ENCODE results near the gene TNK2. TPM values are rescaled to one million over a fixed set of nuclear protein-coding genes. Genes with fewer than 3 reads are reported as not detected.
"Not testable (repeated sequence)": the region's sequence is repeated elsewhere in the genome, so short reads cannot be mapped to it uniquely, and the experiment has no call there.

The TNK2 gene
- total RNA-seq, 1 donor from 2014 or later: 10.1 TPM

DNA sequence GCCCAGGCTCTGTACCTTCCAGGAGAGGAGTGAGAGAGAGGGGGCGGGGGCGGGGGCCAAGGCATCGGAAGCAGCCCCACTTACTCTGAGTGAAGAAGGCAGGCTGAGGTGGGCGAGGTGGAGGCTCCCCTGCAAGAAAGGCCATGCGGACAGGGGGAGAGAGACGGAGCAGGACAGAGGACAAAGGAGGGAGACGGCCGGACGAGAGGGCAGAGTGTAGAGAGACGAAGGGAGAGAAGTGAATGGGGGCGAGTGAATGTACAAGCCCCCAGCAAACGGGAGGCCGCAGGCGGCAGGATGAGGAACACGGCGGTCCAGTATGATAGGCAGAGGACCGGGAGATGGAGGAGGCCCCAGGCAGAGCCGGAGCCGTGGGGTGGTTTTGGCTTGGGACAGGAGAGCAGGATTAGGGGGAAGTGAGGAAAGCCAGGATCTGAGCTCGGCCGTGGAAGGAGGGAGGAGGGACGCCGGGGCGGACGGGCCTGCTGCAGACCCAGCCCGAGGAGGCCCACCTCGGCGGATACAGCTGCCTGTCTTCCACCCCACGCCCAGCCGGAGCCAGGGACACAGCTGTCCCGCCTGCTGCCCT is 38.8 kb downstream of the TNK2 start:
- no peak for DNase-seq

DNA sequence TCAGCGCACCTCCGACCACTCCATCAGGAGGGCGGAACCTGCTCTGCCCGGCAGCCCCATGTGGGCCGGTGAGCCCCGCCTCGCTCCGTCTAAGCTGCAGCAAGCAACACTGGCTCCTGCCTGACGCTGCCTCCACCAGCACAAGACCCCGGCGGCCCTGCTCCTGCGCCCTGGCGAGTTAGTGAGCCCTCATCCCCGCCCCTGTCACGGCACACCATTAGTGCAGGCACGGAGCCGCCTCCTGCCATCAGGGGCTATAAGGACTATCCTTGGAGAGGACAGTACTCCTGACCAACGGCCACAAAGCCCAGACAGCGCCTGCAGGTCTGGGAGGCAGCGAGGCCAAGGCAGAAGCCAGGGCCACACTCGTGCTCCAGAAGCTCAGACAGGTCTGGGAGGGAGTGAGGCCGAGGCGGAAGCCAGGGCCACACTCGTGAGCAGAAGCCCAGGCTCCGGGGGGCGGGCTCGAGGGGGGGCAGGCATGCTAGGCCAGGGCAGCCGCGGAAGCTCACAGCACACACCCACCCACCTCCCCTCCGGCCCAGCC is 39.4 kb downstream of the TNK2 start:
- DNase-seq: no peak

DNA sequence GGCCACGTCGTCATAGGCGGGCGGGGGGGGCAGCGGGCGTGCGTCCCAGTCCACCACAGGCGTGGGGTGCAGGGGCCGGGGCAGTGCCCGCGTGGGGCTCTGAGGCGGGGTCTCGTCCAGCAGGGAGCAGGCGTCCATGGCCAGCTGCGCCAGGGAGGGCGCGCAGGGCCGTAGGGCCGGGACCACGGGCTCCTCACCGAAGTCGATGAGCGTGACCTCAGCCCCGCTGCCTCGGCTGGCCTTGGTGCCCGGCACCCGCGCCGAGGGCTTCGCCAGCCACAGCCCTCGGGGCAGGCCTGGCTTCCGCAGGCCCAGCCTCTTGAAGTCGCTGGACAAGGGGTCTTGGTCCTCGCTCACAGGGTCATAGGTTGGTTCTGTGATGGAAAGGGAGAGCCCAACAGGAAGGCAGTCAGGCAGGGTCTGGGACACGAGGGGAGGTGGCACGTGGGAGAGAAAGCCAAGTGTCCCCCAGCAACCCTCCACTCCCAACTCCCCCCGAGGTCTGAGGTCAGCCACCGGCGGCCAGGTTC is 40.0 kb downstream of the TNK2 start:
- no peak for DNase-seq

DNA sequence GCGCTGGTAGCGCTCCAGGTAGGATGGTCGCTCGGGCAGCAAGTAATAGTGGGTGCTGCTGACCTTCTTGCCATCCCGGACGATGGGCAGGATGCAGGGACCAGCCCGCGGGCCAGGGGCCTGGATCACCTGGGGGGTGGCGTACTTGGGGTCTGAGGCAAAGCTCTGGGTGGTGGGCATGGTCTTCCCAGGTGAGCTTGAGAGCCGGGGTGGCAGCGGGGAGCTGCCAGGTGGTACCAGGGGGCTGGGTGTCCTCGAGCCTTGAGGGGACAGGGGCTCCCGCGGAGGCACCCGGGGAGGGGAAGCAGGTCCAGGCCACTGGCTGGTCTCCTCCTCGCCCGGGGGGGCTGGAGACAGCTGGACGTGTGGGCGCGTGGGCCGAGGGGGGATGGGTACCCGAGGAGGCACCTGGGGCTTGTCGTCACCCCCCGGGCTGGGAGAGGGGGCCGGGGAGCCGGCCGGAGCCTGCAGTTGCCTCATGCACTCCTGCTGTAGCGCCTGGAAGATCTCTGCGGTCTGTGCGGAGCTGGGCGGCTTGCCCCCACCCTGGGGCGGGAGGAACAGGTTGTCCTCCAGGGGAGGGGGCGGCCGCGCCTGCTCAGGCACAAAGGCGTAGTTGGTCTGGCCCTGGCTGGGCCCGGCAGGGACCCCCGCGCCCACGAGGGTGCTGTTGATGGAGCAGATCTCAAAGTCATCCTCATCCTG is 40.6 kb downstream of the TNK2 start:
- no peak for DNase-seq

DNA sequence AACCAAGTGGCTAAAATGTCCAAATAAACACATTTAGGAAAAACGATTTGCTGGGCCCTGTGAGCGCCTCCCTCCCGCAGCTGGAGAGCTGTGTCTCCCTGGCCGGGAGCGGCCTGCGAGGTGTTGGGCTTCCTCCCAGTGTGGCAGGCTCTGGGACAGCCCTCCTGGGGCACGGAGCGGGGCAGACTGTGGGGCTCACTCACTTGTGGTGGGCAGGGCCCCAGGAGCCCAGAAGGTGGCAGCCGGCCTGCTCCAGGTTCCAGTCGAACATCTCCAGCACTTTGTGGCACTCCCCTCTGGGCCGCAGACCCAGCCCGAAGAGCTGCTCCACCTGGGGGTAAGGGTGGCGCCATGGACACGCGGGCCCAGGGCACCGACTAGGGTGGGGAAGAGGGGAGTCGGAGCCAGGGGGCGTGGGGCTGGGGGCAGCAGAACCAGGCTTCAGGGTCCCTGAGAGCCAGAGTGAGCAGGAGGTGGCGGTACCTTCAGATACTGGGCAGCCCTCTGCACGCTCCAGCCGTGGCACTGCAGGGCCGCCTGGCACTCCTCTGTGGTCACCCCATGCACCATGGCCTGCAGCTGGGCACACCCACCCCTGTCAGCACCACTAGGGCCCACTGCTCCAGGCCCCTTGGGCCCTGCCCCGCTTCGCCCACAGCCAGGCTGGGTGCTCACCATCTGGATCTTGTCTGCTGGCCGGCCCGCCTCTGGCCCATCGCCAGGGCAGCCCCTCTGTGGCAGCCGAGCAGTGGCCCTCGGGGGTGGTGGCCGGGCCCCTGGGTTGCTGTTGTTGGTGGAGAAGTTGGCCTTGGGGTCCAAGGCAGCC is 41.5 kb downstream of the TNK2 start:
- DNase-seq: no peak

DNA sequence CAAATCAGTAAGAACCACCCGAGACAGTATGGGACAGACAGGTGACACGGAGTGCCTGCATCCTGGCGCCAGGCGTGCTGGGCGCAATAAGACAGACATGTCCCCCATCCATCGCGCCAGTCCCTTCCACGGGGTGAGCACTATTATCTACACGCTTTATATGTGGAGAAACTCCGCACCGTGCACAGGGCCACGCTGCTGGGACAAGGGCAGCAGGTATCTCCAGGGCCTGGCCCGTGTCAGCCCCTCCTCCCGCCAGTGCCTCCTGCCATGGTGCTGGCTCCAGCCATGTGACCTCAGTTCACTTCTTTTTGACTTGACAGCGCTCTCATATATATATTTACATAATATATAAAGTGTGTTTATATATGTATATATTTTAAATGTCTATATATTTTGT is 42.6 kb downstream of the TNK2 start:
- DNase-seq: no peak

DNA sequence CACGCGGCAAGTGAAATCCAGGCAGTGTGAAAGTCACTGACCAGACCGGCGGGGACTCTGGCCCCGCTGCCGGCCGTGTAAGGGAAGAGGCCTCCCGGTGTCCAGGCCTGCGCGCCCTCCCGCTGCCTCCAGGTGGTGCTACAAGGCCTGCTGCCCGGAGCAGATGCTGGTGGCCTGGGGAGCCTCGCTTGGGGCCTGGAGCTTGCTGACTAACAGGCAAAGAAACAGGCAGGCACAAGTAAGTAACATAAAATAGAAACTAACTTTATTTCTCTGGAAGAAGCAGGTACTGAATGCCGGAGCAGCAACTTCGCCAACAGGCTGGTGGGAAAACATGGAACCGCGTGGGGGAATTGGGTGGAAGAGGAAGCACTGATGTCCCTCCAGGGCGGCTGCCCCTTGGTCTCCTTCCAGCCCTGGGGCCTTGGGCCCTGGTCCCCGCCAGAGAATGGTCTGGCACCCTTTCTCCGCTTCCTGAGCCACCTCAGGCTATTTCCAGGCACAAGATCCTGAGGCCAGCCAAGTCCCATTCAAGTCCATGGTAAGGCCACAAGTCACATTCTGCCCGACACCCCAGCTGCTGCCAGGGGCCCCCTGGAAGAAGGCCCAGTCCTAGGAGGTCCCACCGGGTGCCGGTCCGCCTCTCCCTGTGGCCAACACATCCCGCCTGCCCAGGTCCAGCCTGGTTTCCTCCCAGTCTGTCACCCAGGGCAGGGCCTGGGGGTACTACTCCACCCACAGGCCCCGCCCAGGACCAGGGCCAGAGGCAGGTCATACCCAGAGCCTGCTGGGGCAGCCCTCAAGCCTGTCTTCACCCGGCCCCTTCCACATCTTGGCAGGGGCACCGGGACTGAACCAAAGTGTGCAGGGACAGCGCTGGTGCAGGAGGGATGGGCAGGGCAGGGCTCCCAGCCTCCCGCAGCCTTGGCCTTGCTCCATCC is 45.0 kb downstream of the TNK2 start:
- peak; percentile 82 for DNase-seq

DNA sequence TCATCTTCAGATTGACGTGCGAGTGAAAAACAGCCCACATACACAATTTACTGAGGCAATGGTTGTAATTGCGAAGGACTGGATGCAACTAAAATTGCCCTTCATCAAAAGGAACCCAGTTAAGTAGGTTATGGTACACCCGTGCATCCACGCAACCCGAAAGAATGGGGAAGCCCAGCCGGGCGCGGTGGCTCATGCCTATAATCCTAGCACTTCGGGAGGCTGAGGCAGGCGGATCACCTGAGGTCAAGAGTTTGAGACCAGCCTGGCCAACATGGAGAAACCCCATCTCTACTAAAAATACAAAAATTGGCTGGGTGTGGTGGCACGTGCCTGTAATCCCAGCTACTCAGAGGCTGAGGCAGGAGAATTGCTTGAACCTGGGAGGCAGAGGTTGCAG is 46.0 kb downstream of the TNK2 start:
- not testable (repeated sequence) for DNase-seq

DNA sequence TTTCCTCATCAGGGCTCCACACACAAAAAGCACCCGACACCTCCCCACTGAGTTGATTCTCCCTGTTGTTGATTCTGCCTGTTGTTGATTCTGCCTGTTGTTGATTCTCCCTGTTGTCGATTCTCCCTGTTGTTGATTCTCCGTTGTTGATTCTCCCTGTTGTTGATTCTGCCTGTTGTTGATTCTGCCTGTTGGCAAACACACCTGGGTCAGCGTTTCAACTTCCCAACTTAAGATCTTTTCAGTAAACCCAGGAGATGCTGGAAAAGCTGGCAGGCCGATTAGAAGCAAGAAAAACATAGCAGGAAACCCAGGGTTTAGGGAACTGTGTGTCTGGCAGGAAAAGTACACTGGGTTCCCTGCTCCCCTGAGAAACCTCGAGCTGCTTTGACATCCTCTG is 47.9 kb downstream of the TNK2 start:
- no peak for DNase-seq

DNA sequence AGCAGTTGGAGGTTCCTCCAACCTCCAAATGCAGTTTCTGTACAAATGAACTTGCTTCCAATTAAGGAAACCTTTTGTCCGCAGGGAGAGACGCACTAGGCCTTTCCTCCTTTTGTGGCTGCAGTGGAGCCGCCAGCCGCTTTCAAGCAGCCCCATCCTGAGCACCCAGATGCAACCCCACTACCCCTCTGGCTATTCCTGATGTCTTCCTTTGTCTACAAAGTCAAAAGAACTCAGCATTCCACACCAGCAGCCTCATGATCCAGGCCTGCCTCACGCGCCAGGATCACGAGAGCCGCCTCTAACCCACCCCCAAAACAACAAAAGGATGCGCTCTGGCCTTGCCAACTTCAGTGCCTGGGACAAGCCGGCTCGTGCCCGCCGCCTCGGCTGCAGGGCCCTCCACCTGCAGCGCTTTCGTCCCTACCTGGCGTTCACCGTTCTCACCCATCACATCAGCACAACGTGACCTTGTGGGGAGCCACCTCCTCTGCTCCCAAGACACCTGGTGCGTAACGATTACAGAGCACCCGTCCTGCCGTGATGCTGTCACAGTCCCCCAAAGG is 48.4 kb downstream of the TNK2 start:
- DNase-seq: no peak

DNA sequence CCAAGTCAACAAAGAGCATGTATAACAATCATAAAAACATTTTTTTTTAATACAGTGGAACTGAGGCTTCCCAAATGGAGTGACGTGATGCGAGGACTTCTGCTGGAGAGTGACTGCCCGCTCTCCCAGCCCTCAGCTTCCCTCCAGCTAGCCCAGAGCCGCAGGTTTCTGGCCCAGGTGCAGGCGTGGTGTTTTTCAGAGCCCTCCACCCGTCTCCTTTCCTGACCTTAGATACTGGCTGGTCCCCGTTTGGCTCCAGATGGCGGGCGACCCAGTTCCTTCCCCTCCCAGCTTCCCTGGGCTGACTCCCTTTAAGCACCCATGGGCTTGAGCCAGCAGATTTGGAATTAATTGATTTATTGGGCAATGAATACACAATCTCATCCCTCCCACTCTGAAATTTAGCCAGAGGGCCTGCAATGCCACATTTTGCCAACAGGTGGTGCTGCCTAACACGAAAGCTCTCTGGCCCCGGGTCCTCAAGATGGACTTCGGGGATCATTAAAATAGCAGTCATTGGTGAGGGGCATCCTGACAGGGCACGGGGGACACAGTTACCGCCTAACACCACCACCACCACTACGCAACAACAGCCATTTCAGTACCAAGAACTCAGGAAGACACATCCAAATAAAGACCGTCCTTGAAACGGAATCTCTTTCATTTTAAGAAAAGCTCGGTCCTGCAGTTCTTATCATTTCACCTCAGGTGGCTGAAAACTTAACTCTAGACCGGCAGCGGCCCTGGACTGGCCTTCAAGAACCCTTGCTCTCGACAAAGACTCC is 49.1 kb downstream of the TNK2 start:
- DNase-seq: peak; percentile 35

DNA sequence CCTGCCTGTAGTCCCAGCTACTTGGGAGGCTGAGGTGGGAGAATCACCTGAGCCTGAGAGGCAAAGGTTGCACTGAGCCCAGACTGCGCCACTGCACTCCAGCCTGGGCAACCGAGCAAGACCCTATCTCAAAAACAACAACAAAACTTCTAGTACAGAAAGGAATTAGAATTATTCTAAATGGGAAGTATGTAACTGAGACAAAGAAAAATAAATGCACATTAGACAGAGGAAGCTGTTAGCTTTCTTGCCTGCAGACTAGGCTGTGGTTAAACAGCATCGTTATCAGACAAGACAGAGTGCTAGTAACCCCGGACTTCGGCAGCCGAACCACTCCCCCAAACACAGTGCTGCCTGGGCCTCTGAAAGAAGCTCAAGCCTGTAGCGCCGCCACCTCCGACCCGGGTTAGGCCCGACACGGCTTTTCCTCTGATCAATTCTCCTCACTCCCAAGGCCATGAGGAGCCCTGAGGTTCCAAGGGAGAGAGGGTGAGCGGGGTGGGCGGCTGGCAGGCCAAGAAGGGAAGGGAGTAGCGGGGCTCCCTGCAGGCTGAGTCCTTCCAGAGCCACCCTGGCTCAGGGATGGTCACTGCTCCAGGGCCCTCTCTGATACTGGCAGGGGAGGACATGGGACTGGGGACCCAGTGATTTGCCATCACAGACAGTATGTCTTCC is 51.8 kb downstream of the TNK2 start:
- no peak for DNase-seq

DNA sequence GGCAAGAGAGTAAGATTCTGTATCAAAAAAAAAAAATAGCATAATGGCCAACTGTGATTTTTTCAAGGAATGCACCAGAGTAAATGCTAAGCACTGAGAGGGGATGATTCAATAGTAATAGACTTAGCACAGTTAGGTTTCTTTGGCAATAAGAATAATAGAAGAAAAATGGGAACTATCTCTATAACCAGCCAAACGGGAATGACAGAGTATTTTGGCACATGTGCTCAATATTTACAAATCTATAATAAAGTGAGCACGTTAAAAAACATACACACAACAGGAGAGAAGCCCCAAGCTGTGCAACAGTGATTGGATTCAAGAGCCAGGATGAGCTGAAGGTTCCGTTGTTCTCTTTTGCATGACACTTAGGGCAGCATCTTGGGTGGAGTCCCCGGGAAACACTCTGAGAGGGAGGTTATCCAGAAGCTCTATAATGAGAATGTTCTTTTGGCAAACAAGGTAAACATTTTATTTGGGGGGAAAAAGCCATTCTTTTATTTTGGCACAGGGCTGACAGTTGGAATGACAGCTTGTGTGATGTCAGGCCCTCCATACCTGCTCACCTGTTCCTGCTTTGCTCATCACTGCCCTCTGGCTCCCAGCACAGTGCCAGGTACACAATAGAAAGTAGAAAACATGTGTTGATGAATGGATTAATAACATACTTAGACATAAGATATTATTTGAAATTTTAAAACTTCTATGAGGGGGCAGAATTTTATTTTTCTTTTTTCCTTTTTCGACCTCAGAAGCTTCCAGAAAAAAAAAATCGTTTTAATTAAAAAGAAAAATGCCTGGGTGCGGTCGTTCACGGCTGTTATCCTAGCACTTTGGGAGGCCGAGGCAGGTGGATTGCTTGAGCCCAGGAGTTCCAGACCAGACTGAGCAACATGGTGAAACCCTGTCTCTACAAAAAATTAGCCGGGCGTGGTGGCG is 52.6 kb downstream of the TNK2 start:
- no peak for DNase-seq

DNA sequence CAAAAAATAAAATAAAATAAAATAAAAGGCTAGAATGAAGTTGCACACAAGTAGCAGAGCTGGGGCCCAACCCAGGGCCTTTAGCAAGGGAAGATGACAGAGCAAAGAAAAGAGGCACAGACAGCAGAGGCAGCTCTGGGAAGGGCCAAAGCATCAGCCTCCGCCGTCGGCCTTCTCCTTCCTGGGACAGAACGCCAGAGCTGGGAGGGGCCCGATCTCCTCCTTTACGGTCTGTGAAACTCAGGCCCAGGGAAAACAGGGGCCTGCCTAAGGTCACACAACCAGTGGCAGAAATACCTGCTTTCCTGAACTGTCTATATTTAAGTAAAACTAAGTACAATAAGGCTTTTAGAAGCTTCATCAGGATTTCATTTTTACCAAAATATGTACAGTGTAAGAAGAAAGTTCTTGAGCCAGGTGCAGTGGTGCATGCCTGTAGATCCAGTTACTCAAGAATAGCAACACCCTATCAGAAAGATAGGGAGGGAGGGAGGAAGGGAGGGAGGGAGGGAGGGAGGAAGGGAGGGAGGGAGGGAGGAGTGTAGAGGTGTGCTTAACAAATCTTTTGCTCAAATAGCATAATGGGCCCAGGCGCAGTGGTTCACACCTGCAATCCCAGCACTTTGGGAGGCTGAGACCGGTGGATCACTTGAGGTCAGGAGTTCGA is 53.6 kb downstream of the TNK2 start:
- no peak for DNase-seq

DNA sequence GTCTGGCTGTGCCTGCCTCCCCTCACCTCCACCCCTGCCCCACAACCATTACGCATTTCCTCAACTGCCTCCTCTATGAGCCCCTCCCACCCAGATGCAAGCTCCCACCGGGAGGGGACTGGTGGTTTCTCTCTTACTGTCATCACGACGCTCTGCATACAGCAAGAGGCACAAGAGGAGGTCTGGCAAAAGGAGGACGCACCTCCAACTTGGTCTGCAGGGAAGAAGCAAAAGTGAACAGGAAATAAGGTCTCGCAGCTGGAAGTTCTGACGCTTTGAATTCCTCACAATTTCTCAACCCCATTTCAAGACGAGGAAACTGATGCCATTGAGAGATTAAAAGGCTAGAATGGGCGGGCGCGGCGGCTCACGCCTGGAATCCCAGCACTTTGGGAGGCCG is 54.4 kb downstream of the TNK2 start:
- no peak for DNase-seq

DNA sequence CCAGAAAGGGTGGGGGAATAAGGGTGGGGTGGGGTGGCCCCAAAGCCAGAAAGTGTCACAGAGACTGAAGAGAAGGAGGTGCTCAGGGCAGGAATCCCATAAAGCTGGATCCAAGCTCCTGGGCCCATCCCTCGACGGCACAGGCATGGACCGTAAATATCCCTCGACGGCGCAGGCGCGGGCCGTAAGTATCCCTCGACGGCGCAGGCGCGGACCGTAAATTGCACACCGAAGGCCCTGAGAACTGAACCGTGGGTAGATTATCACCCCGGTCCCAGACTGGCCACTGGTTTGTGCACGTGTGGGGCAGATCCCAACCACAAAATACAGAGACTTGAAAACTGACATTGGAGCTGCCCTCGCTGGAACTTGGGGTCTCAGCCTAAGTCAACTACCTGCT is 55.3 kb downstream of the TNK2 start:
- no peak for DNase-seq

DNA sequence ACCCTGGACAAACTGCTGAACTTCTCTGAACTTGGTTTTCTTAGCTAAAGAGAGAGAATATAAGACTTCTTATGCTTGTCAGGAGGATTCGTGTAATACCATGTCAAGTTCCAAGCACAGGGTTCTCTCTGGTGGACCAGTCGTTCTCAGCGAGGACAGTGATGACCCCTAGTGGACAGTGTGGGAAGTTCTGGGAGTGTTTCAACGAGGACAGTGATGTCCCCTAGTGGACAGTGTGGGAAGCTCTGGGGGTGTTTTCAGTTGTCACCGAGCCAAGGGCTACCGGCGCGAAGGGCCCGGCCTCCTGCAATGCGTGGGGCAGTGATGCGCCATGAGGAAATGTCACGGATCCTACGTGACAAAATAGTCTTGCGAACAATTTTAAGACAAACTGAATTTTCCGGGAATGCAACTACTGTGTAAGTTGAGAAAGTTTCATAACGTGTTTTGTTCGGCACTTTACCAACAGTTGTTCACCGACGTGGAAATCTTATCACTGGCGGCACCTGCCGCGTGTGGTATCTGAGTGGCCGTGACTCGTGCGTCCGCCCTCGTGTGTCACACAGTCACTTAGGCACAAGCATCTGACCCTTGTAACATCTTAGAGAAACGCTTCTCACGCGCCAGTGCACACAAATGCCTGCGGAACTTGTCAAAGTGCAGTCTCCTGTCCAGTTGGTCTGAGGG is 57.4 kb downstream of the TNK2 start:
- DNase-seq: peak; percentile 69

Data from occipital lobe (tissue), 2 donors.